Embryonic facial prominence (tissue), 1 donor: Measurements from ENCODE around the gene CD24.

Source experiments
- DNase-seq: peaks from one replicate; pipeline ENCODE4 v3.0.0-alpha.2; 2016; ENCODE audit errors: extremely low spot score

The CD24 gene

DNA sequence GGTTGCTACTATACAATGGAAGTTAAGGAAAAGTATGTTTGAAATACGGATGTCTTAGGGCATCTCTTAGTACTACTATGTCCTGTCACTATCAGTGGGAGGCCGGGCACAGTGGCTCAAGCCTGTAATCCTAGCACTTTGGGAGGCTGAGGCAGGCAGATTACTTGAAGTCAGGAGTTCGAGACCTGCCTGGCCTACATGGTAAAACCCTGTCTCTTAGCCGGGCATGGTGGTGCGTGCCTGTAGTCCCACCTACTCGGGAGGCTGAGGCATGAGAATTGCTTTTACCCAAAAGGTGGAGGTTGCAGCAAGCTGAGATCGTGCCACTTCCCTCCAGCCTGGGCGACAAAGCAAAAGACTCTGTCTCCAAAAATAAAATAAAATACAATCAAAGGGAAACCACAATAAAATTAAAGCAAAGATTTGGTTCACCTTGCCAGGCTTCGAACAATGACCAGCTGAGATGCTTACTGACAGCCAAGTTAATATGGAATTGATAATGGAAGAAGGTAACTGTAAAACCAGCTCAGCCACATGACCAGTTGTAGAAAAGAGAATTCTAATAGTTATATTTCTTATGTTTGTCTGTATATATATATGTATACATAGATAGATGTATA lies 6.5 kb downstream of the CD24 start:
- no peak for DNase-seq

DNA sequence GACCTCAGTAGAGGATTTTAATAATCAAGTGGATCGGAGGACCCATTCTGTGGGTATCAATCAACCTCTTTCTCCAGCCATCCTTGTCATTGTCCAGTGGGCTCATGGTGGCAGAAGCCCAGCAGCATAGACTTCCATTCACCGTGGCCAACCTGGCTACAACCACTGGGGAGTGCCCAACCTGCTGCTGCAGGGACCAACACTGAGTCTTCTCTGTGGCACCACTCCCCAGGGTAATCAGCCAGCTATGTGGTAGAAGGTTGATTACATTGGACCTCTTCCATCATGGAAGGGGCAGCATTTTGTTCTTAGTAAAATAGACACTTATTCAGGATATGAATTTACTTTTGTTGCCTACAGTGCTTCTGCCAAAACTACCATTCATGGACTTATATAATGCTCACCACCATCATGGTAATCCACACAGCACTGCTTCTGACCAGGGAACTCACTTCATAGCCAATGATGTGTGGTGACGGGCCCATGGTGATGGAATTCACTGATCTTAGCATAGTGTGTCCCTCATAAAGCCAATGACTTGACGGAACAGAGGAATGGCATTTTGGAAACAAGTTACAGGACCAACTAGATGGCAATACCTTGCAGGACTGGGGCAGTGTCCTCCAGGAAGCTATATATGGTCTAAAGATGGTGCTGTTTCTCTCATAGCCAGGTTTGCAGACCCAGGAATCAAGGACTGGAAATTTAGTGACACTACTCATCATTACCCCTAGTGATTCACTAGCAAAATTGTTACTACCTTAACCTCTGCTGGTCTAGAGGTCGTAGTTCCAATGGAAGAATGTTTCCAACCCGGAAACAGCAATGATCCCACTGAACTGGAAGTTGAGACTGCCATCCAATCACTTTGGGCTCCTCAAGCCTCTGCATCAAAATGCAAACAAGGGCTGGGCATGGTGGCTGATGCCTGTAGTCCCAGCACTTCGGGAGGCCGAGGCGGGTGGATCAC lies 7.6 kb downstream of the CD24 start:
- no peak for DNase-seq

DNA sequence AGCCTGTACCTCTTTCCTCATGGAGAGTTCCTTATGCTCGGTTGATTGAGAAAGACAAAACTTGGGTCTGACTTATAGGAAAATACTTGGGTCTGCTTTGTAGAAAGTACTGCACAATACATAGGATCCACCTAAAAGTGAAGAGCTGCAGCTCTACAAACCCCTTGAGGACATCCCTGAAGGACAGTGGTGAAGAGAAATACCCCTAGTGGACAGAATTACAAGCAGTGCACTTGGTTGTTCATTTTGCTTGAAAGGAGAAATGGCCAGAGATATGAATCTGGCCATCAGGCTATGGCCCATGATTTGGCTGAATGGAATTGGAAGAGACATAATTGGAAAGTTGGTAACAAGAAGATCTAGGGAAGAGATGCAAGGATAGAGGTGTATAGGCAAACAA lies 8.3 kb downstream of the CD24 start:
- DNase-seq = no peak

DNA sequence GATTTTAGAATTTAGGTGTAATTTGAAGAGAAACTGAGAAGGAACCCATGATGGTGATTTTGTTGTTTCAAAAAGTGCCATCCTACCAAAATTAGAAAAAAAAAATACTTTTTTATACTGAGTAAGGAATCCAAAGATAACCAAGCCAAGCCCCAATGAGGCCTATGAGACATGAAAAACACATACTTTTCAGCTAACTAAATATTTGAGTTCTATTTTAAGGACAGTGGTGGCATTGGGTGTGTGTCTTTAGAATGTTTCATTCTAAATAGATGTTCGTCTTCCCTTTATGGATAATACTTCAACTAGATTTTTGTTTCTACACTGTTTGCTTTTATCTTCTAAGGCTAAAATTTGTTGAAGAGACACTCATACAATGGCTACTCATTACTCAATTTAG lies 9.6 kb downstream of the CD24 start:
- no peak for DNase-seq

DNA sequence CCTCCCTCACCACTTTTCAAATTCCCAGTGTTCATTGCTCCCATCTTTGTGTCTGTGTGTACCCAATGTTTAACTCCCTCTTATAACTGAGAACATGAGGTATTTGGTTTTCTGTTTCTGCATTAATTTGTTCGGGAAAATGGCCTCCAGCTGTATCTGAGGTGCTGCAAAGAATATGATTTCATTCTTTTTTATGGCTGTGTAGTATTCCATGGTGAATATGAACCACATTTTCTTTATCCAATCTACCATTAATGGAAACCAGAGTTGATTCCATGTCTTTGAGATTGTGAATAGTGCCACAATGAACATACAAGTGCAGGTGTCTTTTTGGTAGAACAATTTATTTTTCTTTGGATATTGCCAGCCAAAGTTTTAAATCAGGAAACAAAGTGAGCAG lies 10.4 kb downstream of the CD24 start:
- no peak for DNase-seq

- DNase-seq = no peak
These were observed 11.0 kb downstream of the CD24 start for GRCh38 chr6:106963544-106963943.

GRCh38 chr6:106961801-106962200 lies 12.7 kb downstream of the CD24 start:
- DNase-seq = no peak

GRCh38 chr6:106961136-106961535 lies 13.4 kb downstream of the CD24 start:
- peak; percentile 1 for DNase-seq

DNA sequence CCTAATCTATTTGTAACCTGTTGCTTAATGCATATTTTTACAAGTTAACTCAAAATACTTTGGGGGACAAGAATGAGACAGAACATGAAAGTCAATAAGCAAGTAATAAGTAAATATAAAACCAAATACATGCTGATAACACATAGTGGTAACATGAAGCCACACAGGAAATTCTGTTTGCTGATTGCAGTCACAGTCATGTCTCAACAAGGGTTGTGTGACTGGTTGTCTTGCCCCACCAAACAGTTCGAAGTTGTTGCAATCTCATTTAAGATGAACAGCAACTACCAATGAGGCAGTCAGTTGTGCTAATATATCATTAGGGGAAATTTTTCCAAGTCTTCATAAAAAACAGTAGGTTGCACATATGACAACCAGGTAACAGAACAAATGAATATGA lies 14.5 kb downstream of the CD24 start:
- peak; percentile 0 for DNase-seq

GRCh38 chr6:106939848-106940247 lies 34.7 kb downstream of the CD24 start:
- no peak for DNase-seq

- no peak for DNase-seq
These were observed 35.3 kb downstream of the CD24 start for GRCh38 chr6:106939208-106939607.

DNA sequence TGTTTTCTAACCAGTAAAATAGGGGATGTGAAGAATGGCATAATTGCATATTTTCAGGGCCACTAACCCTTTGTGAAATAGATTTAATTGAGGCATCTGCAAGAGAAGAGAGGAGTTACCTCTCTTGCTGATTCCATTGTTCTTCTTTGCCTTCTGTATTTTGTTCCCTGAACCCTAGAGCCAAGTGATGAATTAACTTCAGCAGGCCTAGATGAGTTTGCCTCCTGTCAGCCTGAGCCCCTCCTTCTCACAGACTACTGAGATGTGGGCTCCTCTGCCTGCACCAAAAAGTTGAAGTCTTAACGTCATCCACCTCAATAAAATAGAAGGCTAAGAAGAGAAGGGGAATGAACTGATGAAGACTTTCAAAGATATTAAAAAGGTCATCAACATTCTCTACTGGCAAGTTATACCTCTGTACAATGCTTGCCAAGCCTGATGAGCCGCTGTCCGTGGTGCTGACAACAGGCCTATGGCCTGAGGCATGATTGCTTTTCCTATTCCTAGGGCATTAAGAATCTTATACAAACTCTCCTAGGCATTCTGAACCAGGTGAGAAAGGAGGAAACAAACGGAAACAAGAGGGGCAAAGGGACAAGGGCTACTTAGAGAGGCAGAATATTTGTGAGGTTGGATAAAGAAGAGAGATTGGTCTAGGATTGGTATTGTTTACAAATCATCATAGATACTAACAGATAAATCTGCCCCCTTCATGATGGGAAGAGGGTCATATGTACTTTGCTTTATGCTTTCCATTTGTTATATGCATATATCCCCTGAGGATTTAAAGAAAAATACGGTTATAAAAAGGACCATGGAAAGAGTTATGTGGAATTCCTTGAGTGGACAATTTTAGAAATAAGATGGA lies 46.8 kb downstream of the CD24 start:
- DNase-seq = no peak

DNA sequence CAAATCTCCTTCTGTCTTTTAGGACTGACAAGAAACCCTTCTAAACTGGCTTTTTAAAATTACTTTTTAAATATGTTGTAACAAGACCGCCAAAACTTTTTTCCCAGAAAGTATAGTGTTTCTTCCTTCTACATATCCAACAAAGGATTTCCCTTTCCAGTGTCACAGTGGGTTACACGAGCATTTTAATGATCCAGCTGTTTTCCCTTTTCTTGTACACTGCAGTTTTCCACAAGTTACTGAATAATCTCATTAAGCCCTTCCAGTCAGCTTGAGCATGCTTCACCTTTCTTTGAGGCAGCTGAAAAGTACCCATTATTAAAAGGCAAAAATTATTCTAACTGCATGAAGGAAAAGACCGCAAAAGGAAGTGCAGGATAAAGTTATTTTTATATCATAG lies 48.6 kb downstream of the CD24 start:
- no peak for DNase-seq

GRCh38 chr6:106924694-106925523 lies 49.6 kb downstream of the CD24 start:
- no peak for DNase-seq

- DNase-seq = no peak
These were observed 51.9 kb downstream of the CD24 start for GRCh38 chr6:106922626-106923025.
